ENCODE measurements around the gene MAP6D1. TPM values are rescaled to one million over a fixed set of nuclear protein-coding genes. Genes with fewer than 3 reads are reported as not detected.

MAP6D1 gene
- total and polyA plus RNA-seq, 2 donors (not counting 1 experiment from before 2014, with no cell fraction given): 0.83 to 2.1 TPM

DNA sequence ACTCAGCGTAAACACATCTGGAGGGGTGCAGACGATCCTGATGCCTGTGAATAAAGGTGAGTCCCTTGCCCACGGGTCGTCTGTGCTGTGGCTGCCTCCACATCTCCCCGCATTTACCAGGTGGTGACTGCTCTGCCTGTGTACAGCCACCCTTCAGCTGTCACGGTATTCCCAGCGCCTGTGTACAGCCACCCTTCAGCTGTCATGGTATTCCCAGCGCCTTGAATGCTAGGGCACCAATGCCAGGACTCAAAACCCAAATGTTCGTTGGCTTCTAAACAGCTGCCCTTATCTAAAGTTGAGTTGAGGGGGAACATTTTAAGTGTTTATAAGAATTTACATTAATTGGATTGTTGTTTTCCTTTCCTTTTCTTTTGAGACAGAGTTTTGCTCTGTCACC, 27.4 kb downstream of the MAP6D1 start:
- Histone ChIP-seq H2AFZ (ENCODE audit: low read length) (no peak overlapping the region), H3K36me3 (ENCODE audit: control insufficient read depth, insufficient read depth, low read length) (peaks cover 15% of the 10 kb centered on the region), H3K9ac (ENCODE audit: insufficient read depth, low read length) (no peak overlapping the region)

DNA sequence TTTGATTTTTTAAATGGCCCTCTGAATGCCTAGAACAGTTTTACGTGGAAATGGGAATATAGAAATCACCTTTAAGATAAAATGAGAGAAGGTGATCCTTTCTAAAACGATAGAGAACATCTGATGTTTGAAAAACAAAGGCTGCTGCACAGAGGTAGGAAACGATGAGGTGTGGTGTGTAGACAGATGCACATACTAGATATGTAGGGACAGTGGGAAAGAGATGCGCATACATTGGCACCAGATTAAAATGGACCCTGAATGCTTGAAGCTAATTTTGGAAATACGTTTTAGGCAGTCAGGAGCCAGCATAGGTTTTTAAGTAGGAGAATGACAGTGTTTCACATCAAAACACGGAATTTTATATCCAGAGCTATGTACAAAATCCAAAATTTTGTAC, 29.0 kb downstream of the MAP6D1 start:
- Histone ChIP-seq H3K36me3 (ENCODE audit: control insufficient read depth, insufficient read depth, low read length) (peaks cover 12% of the 10 kb centered on the region), H3K4me1 (ENCODE audit: control insufficient read depth, extremely low read depth, insufficient read depth, low read length) (no peaks in the 10 kb centered on the region), H3K4me3 (replicated peaks in 1 of 4; ENCODE audit: control extremely low read depth in 1 of 4, insufficient read depth in 1 of 4, low read depth in 3 of 4, low read length in 4 of 4) (no peak overlapping the region), H3K9me3 (ENCODE audit: control insufficient read depth, insufficient read depth, low read depth, low read length) (no peaks in the 10 kb centered on the region), H3K27me3 (ENCODE audit: control insufficient read depth, insufficient read depth, low read length) (no peaks in the 10 kb centered on the region), H2AFZ (ENCODE audit: low read length) (no peak overlapping the region), H3K9ac (ENCODE audit: insufficient read depth, low read length) (no peak overlapping the region), H3K79me2 (ENCODE audit: control insufficient read depth, insufficient read depth, low read length) (no peaks in the 10 kb centered on the region), H3K4me2 (ENCODE audit: extremely low read depth, insufficient read depth, low read length) (no peak overlapping the region), H3K27ac (ENCODE audit: insufficient read depth, low read length) (no peak overlapping the region), H4K20me1 (ENCODE audit: control insufficient read depth, extremely low read depth, insufficient read depth, low read length) (no peaks in the 10 kb centered on the region)
- no peak for DNase-seq (ENCODE audit: low read depth in 2 of 2)
- TF ChIP-seq EZH2 (IDR thresholded peaks at IDR 0.05; ENCODE audit: low read length, missing control alignments): no peak
- TF ChIP-seq, protein P1, sequence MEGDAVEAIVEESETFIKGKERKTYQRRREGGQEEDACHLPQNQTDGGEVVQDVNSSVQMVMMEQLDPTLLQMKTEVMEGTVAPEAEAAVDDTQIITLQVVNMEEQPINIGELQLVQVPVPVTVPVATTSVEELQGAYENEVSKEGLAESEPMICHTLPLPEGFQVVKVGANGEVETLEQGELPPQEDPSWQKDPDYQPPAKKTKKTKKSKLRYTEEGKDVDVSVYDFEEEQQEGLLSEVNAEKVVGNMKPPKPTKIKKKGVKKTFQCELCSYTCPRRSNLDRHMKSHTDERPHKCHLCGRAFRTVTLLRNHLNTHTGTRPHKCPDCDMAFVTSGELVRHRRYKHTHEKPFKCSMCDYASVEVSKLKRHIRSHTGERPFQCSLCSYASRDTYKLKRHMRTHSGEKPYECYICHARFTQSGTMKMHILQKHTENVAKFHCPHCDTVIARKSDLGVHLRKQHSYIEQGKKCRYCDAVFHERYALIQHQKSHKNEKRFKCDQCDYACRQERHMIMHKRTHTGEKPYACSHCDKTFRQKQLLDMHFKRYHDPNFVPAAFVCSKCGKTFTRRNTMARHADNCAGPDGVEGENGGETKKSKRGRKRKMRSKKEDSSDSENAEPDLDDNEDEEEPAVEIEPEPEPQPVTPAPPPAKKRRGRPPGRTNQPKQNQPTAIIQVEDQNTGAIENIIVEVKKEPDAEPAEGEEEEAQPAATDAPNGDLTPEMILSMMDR (conservative IDR thresholded peaks at IDR 0.05 in 1 of 2, IDR thresholded peaks at IDR 0.05 in 1 of 2; ENCODE audit: low read depth in 1 of 2, low read length in 2 of 2): no peak

More for the DNA sequence above, 27.4 kb downstream of the MAP6D1 start:
- no peak overlapping the region for H3K4me2 ChIP-seq (ENCODE audit: extremely low read depth, insufficient read depth, low read length)
- TF ChIP-seq EZH2 (IDR thresholded peaks at IDR 0.05; ENCODE audit: low read length, missing control alignments): no peak
- TF ChIP-seq, protein P1 (conservative IDR thresholded peaks at IDR 0.05 in 1 of 2, IDR thresholded peaks at IDR 0.05 in 1 of 2; ENCODE audit: low read depth in 1 of 2, low read length in 2 of 2): no peak
- no peaks in the 10 kb centered on the region for H3K79me2 ChIP-seq (ENCODE audit: control insufficient read depth, insufficient read depth, low read length)
- DNase-seq (ENCODE audit: low read depth in 2 of 2): no peak
- H3K27me3 ChIP-seq (ENCODE audit: control insufficient read depth, insufficient read depth, low read length): no peaks in the 10 kb centered on the region
- no peak overlapping the region for H3K4me3 ChIP-seq (replicated peaks in 1 of 4; ENCODE audit: control extremely low read depth in 1 of 4, insufficient read depth in 1 of 4, low read depth in 3 of 4, low read length in 4 of 4)
- H3K27ac ChIP-seq (ENCODE audit: insufficient read depth, low read length): no peak overlapping the region
- H3K4me1 ChIP-seq (ENCODE audit: control insufficient read depth, extremely low read depth, insufficient read depth, low read length): no peaks in the 10 kb centered on the region
- no peaks in the 10 kb centered on the region for H3K9me3 ChIP-seq (ENCODE audit: control insufficient read depth, insufficient read depth, low read depth, low read length)
- no peaks in the 10 kb centered on the region for H4K20me1 ChIP-seq (ENCODE audit: control insufficient read depth, extremely low read depth, insufficient read depth, low read length)

DNA sequence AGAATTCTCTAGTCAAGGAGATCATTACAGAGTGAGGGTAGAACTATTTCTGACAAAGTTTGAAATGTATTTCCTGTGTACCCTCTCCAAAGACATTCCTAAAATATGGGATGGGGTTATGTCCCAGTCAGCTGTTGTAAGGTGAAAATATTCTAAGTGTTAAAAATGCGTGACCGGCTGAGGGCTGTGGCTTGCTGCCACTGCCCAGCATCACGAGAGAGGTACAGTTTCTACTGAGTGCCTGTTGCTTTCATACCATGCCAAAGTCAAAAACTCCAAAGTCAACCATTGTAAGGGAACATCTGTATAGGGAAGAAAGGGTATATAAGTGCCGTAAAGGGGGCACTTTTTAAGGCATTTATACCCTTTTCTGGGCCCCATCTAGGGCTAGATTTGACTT, 30.9 kb downstream of the MAP6D1 start:
- no peak for TF ChIP-seq EZH2 (IDR thresholded peaks at IDR 0.05; ENCODE audit: low read length, missing control alignments)
- TF ChIP-seq, protein P1 (conservative IDR thresholded peaks at IDR 0.05 in 1 of 2, IDR thresholded peaks at IDR 0.05 in 1 of 2; ENCODE audit: low read depth in 1 of 2, low read length in 2 of 2): no peak
- Histone ChIP-seq H3K9me3 (ENCODE audit: control insufficient read depth, insufficient read depth, low read depth, low read length) (no peaks in the 10 kb centered on the region), H3K36me3 (ENCODE audit: control insufficient read depth, insufficient read depth, low read length) (peaks cover 11% of the 10 kb centered on the region), H3K9ac (ENCODE audit: insufficient read depth, low read length) (no peak overlapping the region), H3K27ac (ENCODE audit: insufficient read depth, low read length) (no peak overlapping the region), H4K20me1 (ENCODE audit: control insufficient read depth, extremely low read depth, insufficient read depth, low read length) (no peaks in the 10 kb centered on the region), H3K27me3 (ENCODE audit: control insufficient read depth, insufficient read depth, low read length) (no peaks in the 10 kb centered on the region), H3K4me1 (ENCODE audit: control insufficient read depth, extremely low read depth, insufficient read depth, low read length) (no peaks in the 10 kb centered on the region), H3K4me3 (replicated peaks in 1 of 4; ENCODE audit: control extremely low read depth in 1 of 4, insufficient read depth in 1 of 4, low read depth in 3 of 4, low read length in 4 of 4) (no peak overlapping the region), H2AFZ (ENCODE audit: low read length) (no peak overlapping the region), H3K79me2 (ENCODE audit: control insufficient read depth, insufficient read depth, low read length) (no peaks in the 10 kb centered on the region), H3K4me2 (ENCODE audit: extremely low read depth, insufficient read depth, low read length) (no peak overlapping the region)
- no peak for DNase-seq (ENCODE audit: low read depth in 2 of 2)

Measured in fibroblast of lung (primary cell).